K562 (cell line): ENCODE results near the gene NKAIN4. TPM values are rescaled to one million over a fixed set of nuclear protein-coding genes. Genes with fewer than 3 reads are reported as not detected.

ENCODE experiments used
- ATAC-seq: fragments of 200-7000 bp; cut with Tn5 transposase; 3 replicates; pipeline ENCODE4 v1.9.1; 2020; ENCODE audit warnings: moderate library complexity
- BruUV-seq: library from RNA; stranded (reverse); fragments of 400-500 nt; replicated peaks from 2 replicates; lab custom pipeline; 2021; lab: Mats Ljungman, UMichigan
- CTCF ChIA-PET: fragments of 300-600 bp; formaldehyde crosslinking; extraction: SDS; loops from one replicate; lab custom pipeline; 2021; ENCODE audit warnings: low intra/inter-chr PET ratio; lab: Yijun Ruan, JAX
- POLR2A ChIA-PET: fragments of 300-600, 350-650 bp; sonication (Branson Sonifier 250); formaldehyde crosslinking; extraction: SDS; loops from one replicate; lab custom pipeline; 2021; ENCODE audit warnings: antibody characterized with exemption, inconsistent platforms; lab: Yijun Ruan, JAX
- DNase-seq, 4 experiments: peaks; one replicate each; pipeline versions ENCODE4 v3.0.0 to v3.0.0-alpha.2; 2011 to 2018; ENCODE audit warnings: low spot score in 3 of 4, mixed read lengths in 3 of 4; ENCODE audit errors: extremely low read depth in 1 of 4
- FAIRE-seq: peaks from 2 replicates; lab custom pipeline; 2011; peaks lifted over from hg19 to GRCh38; lab: Jason Lieb, UNC
- H2AFZ ChIP-seq: 2 replicates; pipeline ENCODE4 v1.6.0; 2011; ENCODE audit warnings: low read depth, low read length, control low read depth, inconsistent platforms
- H3K27ac ChIP-seq: fragments of 200-600 bp; 3 replicates; pipeline ENCODE4 v1.8.0; 2011; ENCODE audit warnings: low read depth, mild to moderate bottlenecking, control low read depth, inconsistent platforms, low read length, moderate library complexity, mixed read lengths; ENCODE audit errors: extremely low read depth
- H3K27me3 ChIP-seq, 2 experiments: fragments of 300-600 bp in 1 of 2; 2 replicates in 1 of 2; 3 replicates in 1 of 2; pipeline versions ENCODE4 v1.6.0 to v1.8.0; 2011; ENCODE audit warnings: inconsistent platforms in 2 of 2, low read length in 2 of 2, mild to moderate bottlenecking in 1 of 2, mixed read lengths in 1 of 2, moderate library complexity in 1 of 2; ENCODE audit not compliant: control insufficient read depth in 2 of 2, insufficient read depth in 2 of 2
- H3K36me3 ChIP-seq: fragments of 300-600 bp; 3 replicates; pipeline ENCODE4 v1.8.0; 2011; ENCODE audit warnings: mild to moderate bottlenecking, low read length, inconsistent platforms; ENCODE audit not compliant: control insufficient read depth, insufficient read depth
- H3K4me1 ChIP-seq, 2 experiments: fragments of 200-600 bp in 1 of 2; replicated peaks in 1 of 2; 2 replicates in 1 of 2; 3 replicates in 1 of 2; pipeline versions ENCODE4 v1.5.1 to v1.8.0; 2011; ENCODE audit warnings: inconsistent platforms in 2 of 2, low read length in 2 of 2, mild to moderate bottlenecking in 1 of 2, mixed read lengths in 1 of 2, moderate library complexity in 1 of 2; ENCODE audit not compliant: control insufficient read depth in 2 of 2, insufficient read depth in 2 of 2
- H3K4me2 ChIP-seq: 2 replicates; pipeline ENCODE4 v1.6.1; 2011; ENCODE audit warnings: low read length, control low read depth, inconsistent platforms, mixed read lengths; ENCODE audit not compliant: insufficient read depth
- H3K4me3 ChIP-seq: fragments of 200-600 bp; sonication (generic), shearing (Covaris generic); 2 replicates; pipeline ENCODE4 v1.5.1; 2016; ENCODE audit warnings: control low read depth, inconsistent platforms
- H3K79me2 ChIP-seq: fragments of 200-600 bp; 3 replicates; pipeline ENCODE4 v1.8.0; 2011; ENCODE audit warnings: low read length, inconsistent platforms; ENCODE audit not compliant: control insufficient read depth, insufficient read depth
- H3K9ac ChIP-seq, 2 experiments: 2 replicates each; pipeline versions ENCODE4 v1.6.0 to v1.6.1; 2011; ENCODE audit warnings: low read depth in 2 of 2, low read length in 2 of 2, control low read depth in 1 of 2, inconsistent platforms in 1 of 2, mild to moderate bottlenecking in 1 of 2, mixed read lengths in 1 of 2; ENCODE audit not compliant: insufficient read depth in 1 of 2
- H3K9me1 ChIP-seq: one replicate; pipeline ENCODE4 v1.6.0; 2011; ENCODE audit warnings: inconsistent platforms, mild to moderate bottlenecking, low read length, moderate library complexity; ENCODE audit not compliant: control insufficient read depth, insufficient read depth
- H3K9me3 ChIP-seq: replicated peaks from 2 replicates; pipeline ENCODE4 v1.5.1; 2011; ENCODE audit warnings: low read depth, low read length, inconsistent platforms; ENCODE audit not compliant: control insufficient read depth, insufficient read depth
- H4K20me1 ChIP-seq: replicated peaks from 2 replicates; pipeline ENCODE4 v1.6.1; 2011; ENCODE audit warnings: low read length, inconsistent platforms, mixed read lengths; ENCODE audit not compliant: control insufficient read depth, insufficient read depth
- FOXP4 ChIP-seq: sonication (generic); formaldehyde crosslinking; IDR thresholded peaks from 2 replicates; pipeline ENCODE4 v1.8.0; 2022; ENCODE audit warnings: mild to moderate bottlenecking, missing genetic modification reagents, borderline replicate concordance
- ILF3 ChIP-seq: fragments of 450-650 bp; IDR thresholded peaks from 2 replicates; pipeline ENCODE4 v1.6.1; 2018; ENCODE audit warnings: antibody characterized with exemption, mild to moderate bottlenecking, moderate library complexity, borderline replicate concordance
- MXD1 ChIP-seq: fragments of 250-450 bp; sonication (Bioruptor Pico); IDR thresholded peaks from 2 replicates; pipeline ENCODE4 v1.8.0; 2021; ENCODE audit warnings: borderline replicate concordance, mild to moderate bottlenecking, moderate library complexity; ENCODE audit not compliant: poor library complexity, severe bottlenecking
- NCOR1 ChIP-seq: fragments of 450-650 bp; IDR thresholded peaks from 2 replicates; pipeline ENCODE4 v1.6.1; 2016; ENCODE audit warnings: mild to moderate bottlenecking, moderate library complexity
- NR4A1 ChIP-seq, 2 experiments: fragments of 250-450 bp in 1 of 2; fragments of 450-650 bp in 1 of 2; sonication (Bioruptor Pico) in 1 of 2; IDR thresholded peaks; 2 replicates each; pipeline versions ENCODE4 v1.4.0 to v1.6.1; 2016 to 2020; ENCODE audit warnings: mild to moderate bottlenecking in 2 of 2, missing compliant biosample characterization in 1 of 2, missing genetic modification characterization in 1 of 2, moderate library complexity in 1 of 2
- PHB2 ChIP-seq: fragments of 450-650 bp; IDR thresholded peaks from 2 replicates; pipeline ENCODE4 v1.6.1; 2017; ENCODE audit warnings: low read depth
- POLR2G ChIP-seq: fragments of 200-400 bp; formaldehyde crosslinking; IDR thresholded peaks from 2 replicates; pipeline ENCODE4 v1.6.1; 2017; ENCODE audit warnings: low read depth, mild to moderate bottlenecking, antibody characterized with exemption, low read length, moderate library complexity
- RBM17 ChIP-seq: fragments of 200-400 bp; formaldehyde crosslinking; IDR thresholded peaks from 2 replicates; pipeline ENCODE4 v1.6.1; 2017; ENCODE audit warnings: low read depth, mild to moderate bottlenecking, low read length, borderline replicate concordance
- TCF7L2 ChIP-seq: fragments of 150-350 bp; IDR thresholded peaks from 2 replicates; pipeline ENCODE4 v1.6.1; 2016; ENCODE audit warnings: low read depth, mild to moderate bottlenecking, low read length, moderate library complexity
- ZNF512 ChIP-seq: IDR thresholded peaks from 2 replicates; pipeline ENCODE4 v1.6.1; 2016; ENCODE audit warnings: missing genetic modification characterization, missing compliant biosample characterization
- WGBS: fragments of 100-300 bp; shearing (Covaris generic); methylation state at CpG from one replicate; pipeline ENCODE4 v1.1.6; 2016; ENCODE audit warnings: low coverage, mixed read lengths; ENCODE audit not compliant: insufficient coverage; ENCODE audit errors: missing lambda C conversion rate; 5-methylcytosine and 5-hydroxymethylcytosine counted together
- in situ Hi-C: fragments of 300-500 bp; cut with MboI; formaldehyde crosslinking; loops from 4 replicates; pipeline ENCODE4 v1.15.0; 2018; ENCODE audit warnings: inconsistent platforms, mixed read lengths
- intact Hi-C: fragments of 100-400 bp; cut with micrococcal nuclease; formaldehyde crosslinking; loops from 2 replicates; pipeline ENCODE4 v1.14.2; 2022
- polyA plus RNA-seq, 8 experiments: library from polyadenylated mRNA; depleted of rRNA in 4 of 8; stranded (reverse) in 5 of 8; unstranded in 3 of 8; fragments of >200 nt; fragmentation: Nextera tagmentation in 2 of 8; fragmentation: Illumina TruSeq in 1 of 8; extraction: Ambion mirVana in 2 of 8; extraction: Trizol in 1 of 8; gene quantifications; 2 replicates each; pipeline versions ENCODE4 v1.2.1 to v1.2.3, GENCODE V29; 2011 to 2014; ENCODE audit warnings: inconsistent platforms in 1 of 8, missing spikeins in 1 of 8
- total RNA-seq, 7 experiments: library from RNA; depleted of rRNA in 6 of 7; stranded (reverse); fragments of >200 nt in 6 of 7; fragmentation: Illumina TruSeq in 2 of 7; extraction: Trizol in 2 of 7; gene quantifications; 2 replicates each; pipeline versions ENCODE4 v1.2.1 to v1.2.3, GENCODE V29; 2011 to 2021; ENCODE audit warnings: low replicate concordance in 1 of 7

The NKAIN4 gene
- total and polyA plus RNA-seq, 9 of the 15 experiments (the other 6 are each of a cell fraction or from before 2014, with no cell fraction given): not detected

GRCh38 chr20:63286781-63287696, 32.8 kb upstream of the NKAIN4 start:
- H3K36me3 ChIP-seq: peaks cover 60% of the 10 kb centered on the region; the same call in 2 of the 3 replicates
- ChIA-PET POLR2A (interaction anchor here (0.5 to 1.0 kb wide), 8 partner anchors 9 to 667 kb away, joined by 3 to 5 read pairs (median 4); no protein-coding TSS in a partner anchor), CTCF (no interaction called here)
- no peak overlapping the region for H3K4me2 ChIP-seq
- WGBS: 90% methylated on average over 22 of the region's 23 CpGs
- in situ Hi-C loops: no loop called here
- peaks cover 10% of the 10 kb centered on the region for H3K9me1 ChIP-seq
- H3K27ac ChIP-seq: no peak overlapping the region
- FAIRE-seq: no peak
- H3K4me1 ChIP-seq: peaks cover 0 to 47% of the 10 kb centered on the region in 2 experiments; a peak in 2 of 5 replicates
- H3K9ac ChIP-seq: no peak overlapping the region; a peak in 1 of 4 replicates
- no peak for DNase-seq
- H3K79me2 ChIP-seq: no peaks in the 10 kb centered on the region
- H4K20me1 ChIP-seq: peaks cover 25% of the 10 kb centered on the region
- no peaks in the 10 kb centered on the region for H3K9me3 ChIP-seq
- TF ChIP-seq ZNF512 (tag) (no peak), NR4A1 (CRISPR knock-in tag; IDR thresholded peaks at IDR 0.05) (no peak), NR4A1 (tag; IDR thresholded peaks at IDR 0.05) (no peak), NCOR1 (no peak), MXD1 (CRISPR knock-in tag) (no peak), FOXP4 (CRISPR knock-in tag) (no peak), TCF7L2 (no peak), PHB2 (no peak), ILF3 (no peak), POLR2G (no peak), RBM17 (no peak)
- TF ChIP-seq, all 486 proteins: peak for 0
- no TSS peak for BruUV-seq
- intact Hi-C loops: no loop called here
- Histone ChIP-seq H3K27me3 (no peaks in the 10 kb centered on the region), H2AFZ (no peak overlapping the region), H3K4me3 (no peak overlapping the region)
- ATAC-seq: no peak
